Stimulated activated CD8-positive, alpha-beta memory T cell treated with anti-CD3 and anti-CD28 coated beads, Interleukin-15, amount 100 ng/mL, for 24 hours (primary cell): ENCODE data around the gene MEIS2.
A peak's percentile ranks its signal among the peaks of the same experiment; 100 is the strongest.

ENCODE experiments used
- DNase-seq: peaks from one replicate; pipeline ENCODE4 v3.0.0-alpha.2; 2020; ENCODE audit warnings: low read depth

Gene MEIS2

GRCh38 chr15:36899696-36900095 is 200.7 kb downstream of the MEIS2 start:
- no peak for DNase-seq

- no peak for DNase-seq
Observed at GRCh38 chr15:36898536-36899126, 201.7 kb downstream of the MEIS2 start.

- no peak for DNase-seq
Observed at GRCh38 chr15:36897834-36898233, 202.5 kb downstream of the MEIS2 start.

GRCh38 chr15:36896949-36897348 is 203.4 kb downstream of the MEIS2 start:
- no peak for DNase-seq

- DNase-seq = no peak
Observed at GRCh38 chr15:36894075-36894474, 206.3 kb downstream of the MEIS2 start.

- no peak for DNase-seq
Observed at GRCh38 chr15:36893276-36893675, 207.1 kb downstream of the MEIS2 start.

GRCh38 chr15:36888011-36888992 is 212.0 kb downstream of the MEIS2 start:
- no peak for DNase-seq

- no peak for DNase-seq
Observed at GRCh38 chr15:36887214-36887961, 213.0 kb downstream of the MEIS2 start.

GRCh38 chr15:36886701-36887100 is 213.6 kb downstream of the MEIS2 start:
- DNase-seq = no peak

GRCh38 chr15:36886191-36886590 is 214.2 kb downstream of the MEIS2 start:
- DNase-seq = no peak

- DNase-seq = no peak
Observed at GRCh38 chr15:36885771-36886170, 214.6 kb downstream of the MEIS2 start.

GRCh38 chr15:36884936-36885635 is 215.3 kb downstream of the MEIS2 start:
- no peak for DNase-seq

- DNase-seq = no peak
Observed at GRCh38 chr15:36884518-36884875, 215.9 kb downstream of the MEIS2 start.

GRCh38 chr15:36883713-36884517 is 216.4 kb downstream of the MEIS2 start:
- peak; percentile 37 for DNase-seq

GRCh38 chr15:36882487-36883131 is 217.7 kb downstream of the MEIS2 start:
- no peak for DNase-seq

- no peak for DNase-seq
Observed at GRCh38 chr15:36882056-36882455, 218.3 kb downstream of the MEIS2 start.

- DNase-seq = no peak
Observed at GRCh38 chr15:36881516-36881915, 218.8 kb downstream of the MEIS2 start.

- no peak for DNase-seq
Observed at GRCh38 chr15:36880913-36881460, 219.4 kb downstream of the MEIS2 start.

- no peak for DNase-seq
Observed at GRCh38 chr15:36880224-36880912, 220.0 kb downstream of the MEIS2 start.
